Measurements from ENCODE around the gene KLHDC3. TPM values are rescaled to one million over a fixed set of nuclear protein-coding genes. Genes with fewer than 3 reads are reported as not detected.

KLHDC3 gene
- total and polyA plus RNA-seq, 10 of the 15 experiments (the other 5 are each of a cell fraction or from before 2014, with no cell fraction given): 2.4 to 102 (median 55.4) TPM

- in situ Hi-C loops (cut with MboI): no loop called here
- intact Hi-C loops (cut with micrococcal nuclease; ENCODE audit: unreplicated experiment): no loop called here
- H3K4me1 ChIP-seq (ENCODE audit: control insufficient read depth, insufficient read depth, low read length): peaks cover 16% of the 10 kb centered on the region
- H3K27me3 ChIP-seq (replicated peaks in 1 of 2; ENCODE audit: control insufficient read depth in 2 of 2, insufficient read depth in 2 of 2, low read length in 1 of 2): no peaks in the 10 kb centered on the region
- peaks cover 30% of the 10 kb centered on the region for H3K79me2 ChIP-seq (ENCODE audit: control insufficient read depth, insufficient read depth, low read length)
- ChIA-PET RAD21 (ENCODE audit: unreplicated experiment) (no interaction called here), POLR2A (interaction anchor here (1.1 to 1.2 kb wide), 2 partner anchors 35 kb away, joined by 3 to 6 read pairs; partner anchors contain the start of genes CUL7 and PPP2R5D), SMC1A (ENCODE audit: uncharacterized antibody, unreplicated experiment) (no interaction called here), CTCF (no interaction called here)
- 100% methylated on average over 2 of the region's 2 CpGs for WGBS (ENCODE audit: insufficient coverage, insufficient replicate concordance, low lambda C conversion rate, missing lambda C conversion rate)
- H4K20me1 ChIP-seq (ENCODE audit: control insufficient read depth, insufficient read depth): no peaks in the 10 kb centered on the region
- H3K36me3 ChIP-seq (ENCODE audit: control insufficient read depth in 2 of 2, insufficient read depth in 2 of 2, low read length in 1 of 2): no peaks in the 10 kb centered on the region; a peak in 2 of 4 replicates
- FAIRE-seq: no peak
- no peaks in the 10 kb centered on the region for H3K9me3 ChIP-seq (replicated peaks; ENCODE audit: control insufficient read depth, insufficient read depth, low read length)
- no peak overlapping the region for H3K4me2 ChIP-seq (ENCODE audit: control insufficient read depth, insufficient read depth)
- H2AFZ ChIP-seq (ENCODE audit: control insufficient read depth, low read depth, low read length): no peak overlapping the region
- no peak overlapping the region for H3K27ac ChIP-seq (ENCODE audit: control insufficient read depth, insufficient read depth)
- no peak for DNase-seq (ENCODE audit: low read depth, low spot score)
- TF ChIP-seq TCF12 (IDR thresholded peaks at IDR 0.05; ENCODE audit: low read depth, low read length): no peak
- no peak for TF ChIP-seq MTA2 (IDR thresholded peaks at IDR 0.05; ENCODE audit: low read depth)
- no peak for TF ChIP-seq NFIC (IDR thresholded peaks at IDR 0.05; ENCODE audit: low read depth, low read length)
- no peak for TF ChIP-seq CHD2 (IDR thresholded peaks at IDR 0.05; ENCODE audit: borderline replicate concordance, low read depth, low read length)
- TF ChIP-seq E4F1 (IDR thresholded peaks at IDR 0.05; ENCODE audit: borderline replicate concordance, partially characterized antibody): no peak
- no peak for TF ChIP-seq MEF2A (IDR thresholded peaks at IDR 0.05; ENCODE audit: insufficient read depth, low read depth, low read length)
- no peak for TF ChIP-seq SKIL (IDR thresholded peaks at IDR 0.05; ENCODE audit: low read depth, poor library complexity, severe bottlenecking)
- TF ChIP-seq CBX5 (IDR thresholded peaks at IDR 0.05; ENCODE audit: low read depth): no peak
- TF ChIP-seq REST (IDR thresholded peaks at IDR 0.05; ENCODE audit: low read depth, low read length): no peak
- no peak for TF ChIP-seq ESRRA (IDR thresholded peaks at IDR 0.05; ENCODE audit: low read length)
- no peak for TF ChIP-seq GABPA (IDR thresholded peaks at IDR 0.05; ENCODE audit: low read depth)
- no peak overlapping the region for H3K9ac ChIP-seq (ENCODE audit: control insufficient read depth, insufficient read depth, low read length)
- no TSS peak for BruUV-seq (replicated peaks)
- H3K4me3 ChIP-seq: no peak overlapping the region
- no peak for ATAC-seq
Observed at GRCh38 chr6:43019152-43019551, 5.1 kb downstream of the KLHDC3 start.

Measured in GM12878 (cell line).